ENCODE measurements around the gene SLC48A1. TPM values are rescaled to one million over a fixed set of nuclear protein-coding genes. Genes with fewer than 3 reads are reported as not detected.

SLC48A1 gene
- total and polyA plus RNA-seq, 4 donors: 16.8 to 31.3 (median 20.7) TPM

DNA sequence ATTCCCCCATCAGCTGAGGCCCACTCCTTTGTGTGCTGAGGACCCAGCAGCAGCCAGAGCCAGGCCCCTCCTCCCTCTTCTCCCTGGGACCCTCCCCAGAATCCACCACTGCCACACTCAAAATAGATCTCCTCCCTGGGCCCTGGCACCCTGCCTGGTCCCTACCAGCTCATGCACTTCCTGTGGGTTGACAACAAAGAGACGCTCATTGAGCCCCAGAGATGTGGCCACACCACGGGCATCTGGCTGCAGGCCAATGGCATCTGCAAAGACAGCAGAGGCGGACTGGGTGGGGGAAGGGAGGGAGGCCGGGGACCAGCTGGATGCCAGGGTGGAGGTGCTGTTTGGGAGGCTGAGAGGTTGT lies 31.7 kb upstream of the SLC48A1 start:
- peak; percentile 52 to 69 (median 67) for DNase-seq
- TF ChIP-seq, protein P1, sequence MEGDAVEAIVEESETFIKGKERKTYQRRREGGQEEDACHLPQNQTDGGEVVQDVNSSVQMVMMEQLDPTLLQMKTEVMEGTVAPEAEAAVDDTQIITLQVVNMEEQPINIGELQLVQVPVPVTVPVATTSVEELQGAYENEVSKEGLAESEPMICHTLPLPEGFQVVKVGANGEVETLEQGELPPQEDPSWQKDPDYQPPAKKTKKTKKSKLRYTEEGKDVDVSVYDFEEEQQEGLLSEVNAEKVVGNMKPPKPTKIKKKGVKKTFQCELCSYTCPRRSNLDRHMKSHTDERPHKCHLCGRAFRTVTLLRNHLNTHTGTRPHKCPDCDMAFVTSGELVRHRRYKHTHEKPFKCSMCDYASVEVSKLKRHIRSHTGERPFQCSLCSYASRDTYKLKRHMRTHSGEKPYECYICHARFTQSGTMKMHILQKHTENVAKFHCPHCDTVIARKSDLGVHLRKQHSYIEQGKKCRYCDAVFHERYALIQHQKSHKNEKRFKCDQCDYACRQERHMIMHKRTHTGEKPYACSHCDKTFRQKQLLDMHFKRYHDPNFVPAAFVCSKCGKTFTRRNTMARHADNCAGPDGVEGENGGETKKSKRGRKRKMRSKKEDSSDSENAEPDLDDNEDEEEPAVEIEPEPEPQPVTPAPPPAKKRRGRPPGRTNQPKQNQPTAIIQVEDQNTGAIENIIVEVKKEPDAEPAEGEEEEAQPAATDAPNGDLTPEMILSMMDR (IDR thresholded peaks at IDR 0.05; ENCODE audit: control extremely low read depth, extremely low read depth): no peak
- H3K9ac ChIP-seq (ENCODE audit: insufficient read depth in 1 of 2, low read length in 2 of 2): no peak overlapping the region
- peaks cover 10 to 40% (median 17%) of the 10 kb centered on the region in 5 donors for H3K4me1 ChIP-seq (ENCODE audit: control insufficient read depth in 5 of 5, insufficient read depth in 5 of 5, low read length in 5 of 5)
- no peaks in the 10 kb centered on the region for H3K36me3 ChIP-seq (ENCODE audit: control insufficient read depth in 4 of 4, insufficient read depth in 4 of 4, low read length in 4 of 4)
- no peaks in the 10 kb centered on the region for H3K9me3 ChIP-seq (ENCODE audit: control insufficient read depth in 4 of 4, insufficient read depth in 3 of 4, low read length in 3 of 4)
- H3K4me3 ChIP-seq: no peak overlapping the region
- no peak for ATAC-seq (ENCODE audit: insufficient read depth, low FRiP score)
- no peaks in the 10 kb centered on the region for H3K27me3 ChIP-seq (ENCODE audit: control insufficient read depth in 3 of 3, insufficient read depth in 3 of 3, low read length in 2 of 3)
- peak overlapping the region in 1 of 2 donors; percentile 30 for H3K27ac ChIP-seq (ENCODE audit: low read depth in 1 of 2, low read length in 1 of 2)
- 0 to 8% methylated on average over 4 of the region's 4 CpGs for WGBS, 2 donors

GRCh38 chr12:47742253-47742825 lies 30.7 kb upstream of the SLC48A1 start:
- TF ChIP-seq, protein P1 (IDR thresholded peaks at IDR 0.05; ENCODE audit: control extremely low read depth, extremely low read depth): peak; percentile 87

GRCh38 chr12:47743311-47743860 lies 29.7 kb upstream of the SLC48A1 start:
- Histone ChIP-seq H3K9me3 (ENCODE audit: control insufficient read depth in 4 of 4, insufficient read depth in 3 of 4, low read length in 3 of 4) (no peaks in the 10 kb centered on the region), H3K4me1 (ENCODE audit: control insufficient read depth in 5 of 5, insufficient read depth in 5 of 5, low read length in 5 of 5) (peaks cover 0 to 27% (median 9%) of the 10 kb centered on the region in 5 donors), H3K4me3 (no peak overlapping the region), H3K36me3 (ENCODE audit: control insufficient read depth in 4 of 4, insufficient read depth in 4 of 4, low read length in 4 of 4) (peaks cover 0 to 9% (median 0%) of the 10 kb centered on the region in 4 donors), H3K27ac (ENCODE audit: low read depth in 1 of 2, low read length in 1 of 2) (no peak overlapping the region), H3K27me3 (ENCODE audit: control insufficient read depth in 3 of 3, insufficient read depth in 3 of 3, low read length in 2 of 3) (no peaks in the 10 kb centered on the region), H3K9ac (ENCODE audit: insufficient read depth in 1 of 2, low read length in 2 of 2) (no peak overlapping the region)
- 87% methylated on average over 9 of the region's 9 CpGs for WGBS, 2 donors
- ATAC-seq (ENCODE audit: insufficient read depth, low FRiP score) (no peak), DNase-seq (no peak)
- TF ChIP-seq, protein P1 (IDR thresholded peaks at IDR 0.05; ENCODE audit: control extremely low read depth, extremely low read depth): no peak

More at GRCh38 chr12:47742253-47742825, 30.7 kb upstream of the SLC48A1 start:
- DNase-seq (no peak), ATAC-seq (ENCODE audit: insufficient read depth, low FRiP score) (no peak)
- H3K36me3 ChIP-seq (ENCODE audit: control insufficient read depth in 4 of 4, insufficient read depth in 4 of 4, low read length in 4 of 4): peaks cover 0 to 4% (median 0%) of the 10 kb centered on the region in 4 donors
- no peak overlapping the region for H3K27ac ChIP-seq (ENCODE audit: low read depth in 1 of 2, low read length in 1 of 2)
- no peak overlapping the region for H3K4me3 ChIP-seq
- no peaks in the 10 kb centered on the region for H3K9me3 ChIP-seq (ENCODE audit: control insufficient read depth in 4 of 4, insufficient read depth in 3 of 4, low read length in 3 of 4)
- no peak overlapping the region for H3K9ac ChIP-seq (ENCODE audit: insufficient read depth in 1 of 2, low read length in 2 of 2)
- peaks cover 3 to 30% (median 9%) of the 10 kb centered on the region in 5 donors for H3K4me1 ChIP-seq (ENCODE audit: control insufficient read depth in 5 of 5, insufficient read depth in 5 of 5, low read length in 5 of 5)
- H3K27me3 ChIP-seq (ENCODE audit: control insufficient read depth in 3 of 3, insufficient read depth in 3 of 3, low read length in 2 of 3): no peaks in the 10 kb centered on the region
- WGBS, 2 donors: 67 to 70% methylated on average over 7 of the region's 7 CpGs
